Testis (tissue), 2 donors: ENCODE data around the gene KRTAP5-9.

ENCODE experiments used
- POLR2A ChIP-seq: fragments of 450-650 bp; IDR thresholded peaks from one replicate; pipeline ENCODE4 v1.6.1; 2017; ENCODE audit warnings: antibody characterized with exemption, mild to moderate bottlenecking, moderate library complexity
- TF ChIP-seq, protein P1 (sequence below), 3 experiments: fragments of 450-650 bp in 2 of 3; fragments of 200-600 bp in 1 of 3; sonication (generic) in 1 of 3; IDR thresholded peaks; one replicate each; pipeline ENCODE4 v1.5.1; 2016 to 2019; ENCODE audit warnings: antibody characterized with exemption in 3 of 3, mild to moderate bottlenecking in 2 of 3, moderate library complexity in 1 of 3

- TF ChIP-seq, protein P1, sequence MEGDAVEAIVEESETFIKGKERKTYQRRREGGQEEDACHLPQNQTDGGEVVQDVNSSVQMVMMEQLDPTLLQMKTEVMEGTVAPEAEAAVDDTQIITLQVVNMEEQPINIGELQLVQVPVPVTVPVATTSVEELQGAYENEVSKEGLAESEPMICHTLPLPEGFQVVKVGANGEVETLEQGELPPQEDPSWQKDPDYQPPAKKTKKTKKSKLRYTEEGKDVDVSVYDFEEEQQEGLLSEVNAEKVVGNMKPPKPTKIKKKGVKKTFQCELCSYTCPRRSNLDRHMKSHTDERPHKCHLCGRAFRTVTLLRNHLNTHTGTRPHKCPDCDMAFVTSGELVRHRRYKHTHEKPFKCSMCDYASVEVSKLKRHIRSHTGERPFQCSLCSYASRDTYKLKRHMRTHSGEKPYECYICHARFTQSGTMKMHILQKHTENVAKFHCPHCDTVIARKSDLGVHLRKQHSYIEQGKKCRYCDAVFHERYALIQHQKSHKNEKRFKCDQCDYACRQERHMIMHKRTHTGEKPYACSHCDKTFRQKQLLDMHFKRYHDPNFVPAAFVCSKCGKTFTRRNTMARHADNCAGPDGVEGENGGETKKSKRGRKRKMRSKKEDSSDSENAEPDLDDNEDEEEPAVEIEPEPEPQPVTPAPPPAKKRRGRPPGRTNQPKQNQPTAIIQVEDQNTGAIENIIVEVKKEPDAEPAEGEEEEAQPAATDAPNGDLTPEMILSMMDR (IDR thresholded peaks at IDR 0.05), result no peak
- no peak for TF ChIP-seq POLR2A
Observed at GRCh38 chr11:71554996-71555395, 6.8 kb downstream of the KRTAP5-9 start.
